ENCODE data around the gene KLF3.

- TF ChIP-seq, protein P1, sequence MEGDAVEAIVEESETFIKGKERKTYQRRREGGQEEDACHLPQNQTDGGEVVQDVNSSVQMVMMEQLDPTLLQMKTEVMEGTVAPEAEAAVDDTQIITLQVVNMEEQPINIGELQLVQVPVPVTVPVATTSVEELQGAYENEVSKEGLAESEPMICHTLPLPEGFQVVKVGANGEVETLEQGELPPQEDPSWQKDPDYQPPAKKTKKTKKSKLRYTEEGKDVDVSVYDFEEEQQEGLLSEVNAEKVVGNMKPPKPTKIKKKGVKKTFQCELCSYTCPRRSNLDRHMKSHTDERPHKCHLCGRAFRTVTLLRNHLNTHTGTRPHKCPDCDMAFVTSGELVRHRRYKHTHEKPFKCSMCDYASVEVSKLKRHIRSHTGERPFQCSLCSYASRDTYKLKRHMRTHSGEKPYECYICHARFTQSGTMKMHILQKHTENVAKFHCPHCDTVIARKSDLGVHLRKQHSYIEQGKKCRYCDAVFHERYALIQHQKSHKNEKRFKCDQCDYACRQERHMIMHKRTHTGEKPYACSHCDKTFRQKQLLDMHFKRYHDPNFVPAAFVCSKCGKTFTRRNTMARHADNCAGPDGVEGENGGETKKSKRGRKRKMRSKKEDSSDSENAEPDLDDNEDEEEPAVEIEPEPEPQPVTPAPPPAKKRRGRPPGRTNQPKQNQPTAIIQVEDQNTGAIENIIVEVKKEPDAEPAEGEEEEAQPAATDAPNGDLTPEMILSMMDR (IDR thresholded peaks at IDR 0.05; ENCODE audit: low read depth, low read length, poor library complexity, severe bottlenecking): no peak
- no peak for TF ChIP-seq EZH2phosphoT487 (IDR thresholded peaks at IDR 0.05; ENCODE audit: borderline replicate concordance, low read length)
These were observed 1.8 kb downstream of the KLF3 start for GRCh38 chr4:38665551-38666411.
